Sigmoid colon (tissue), 7 donors: Measurements from ENCODE around the gene PLD3. TPM values are rescaled to one million over a fixed set of nuclear protein-coding genes. Genes with fewer than 3 reads are reported as not detected.

Experiments used
- DNase-seq: peaks from one replicate; pipeline ENCODE4 v3.0.0-alpha.2; 2019
- H3K27ac ChIP-seq, 4 donors: fragments of 200-600 bp; sonication (generic); one replicate each; pipeline ENCODE4 v1.5.1; 2016 to 2019; ENCODE audit warnings: mild to moderate bottlenecking in 1 of 4
- H3K27me3 ChIP-seq, 3 donors: fragments of 200-600 bp; sonication (generic); one replicate each; pipeline ENCODE4 v1.5.1; 2019; ENCODE audit warnings: mild to moderate bottlenecking in 1 of 3
- H3K36me3 ChIP-seq, 4 donors: fragments of 200-600 bp; sonication (generic); one replicate each; pipeline ENCODE4 v1.5.1; 2016 to 2019
- H3K4me1 ChIP-seq, 4 donors: fragments of 200-600 bp; sonication (generic); one replicate each; pipeline ENCODE4 v1.5.1; 2017 to 2019
- H3K4me3 ChIP-seq, 4 donors: fragments of 200-600 bp; sonication (generic); one replicate each; pipeline ENCODE4 v1.5.1; 2017 to 2019; ENCODE audit warnings: mild to moderate bottlenecking in 2 of 4, moderate library complexity in 1 of 4
- H3K9me3 ChIP-seq, 4 donors: fragments of 200-600 bp in 3 of 4; sonication (generic) in 3 of 4; one replicate each; pipeline versions ENCODE4 v1.5.1 to v1.6.1; 2013 to 2019
- EP300 ChIP-seq, 4 donors: sonication (generic); formaldehyde crosslinking; IDR thresholded peaks; one replicate each; pipeline ENCODE4 v1.6.1; 2017; ENCODE audit warnings: antibody characterized with exemption in 4 of 4
- POLR2A ChIP-seq, 2 donors: fragments of 450-650 bp; IDR thresholded peaks; one replicate each; pipeline ENCODE4 v1.6.1; 2016; ENCODE audit warnings: antibody characterized with exemption in 2 of 2, mild to moderate bottlenecking in 2 of 2, moderate library complexity in 2 of 2
- POLR2AphosphoS5 ChIP-seq, 4 donors: sonication (generic); formaldehyde crosslinking; IDR thresholded peaks; one replicate each; pipeline ENCODE4 v1.6.1; 2017; ENCODE audit warnings: antibody characterized with exemption in 4 of 4
- WGBS, 2 donors: extraction: QIAGEN DNeasy Blood & Tissue Kit; methylation state at CpG; one replicate each; pipeline ENCODE4 v1.1.7; 2013; 5-methylcytosine and 5-hydroxymethylcytosine counted together
- intact Hi-C: fragments of 100-400 bp; cut with DNase I; formaldehyde crosslinking; loops from one replicate; pipeline ENCODE4 v1.15.1; 2023
- polyA plus RNA-seq, 3 donors: library from polyadenylated mRNA; stranded (reverse); fragments of 200-250 nt; gene quantifications; one replicate each; pipeline ENCODE4 v1.2.3, GENCODE V29; 2013
- total RNA-seq, 4 donors: library from RNA; depleted of rRNA; stranded (reverse); fragments of >200 nt; gene quantifications; one replicate each; pipeline ENCODE4 v1.1.0, GENCODE V29; 2016
- TF ChIP-seq, protein P1 (sequence below), 4 experiments: fragments of 450-650 bp in 3 of 4; fragments of 200-600 bp in 1 of 4; IDR thresholded peaks; one replicate each; pipeline ENCODE4 v1.5.1; 2016 to 2019; ENCODE audit warnings: antibody characterized with exemption in 4 of 4, mild to moderate bottlenecking in 3 of 4, moderate library complexity in 2 of 4
- donor health status: healthy with polysubstance abuse.
- donor health status: Bipolar disorder and iron deficiency.
- donor health status: healthy.

The PLD3 gene
- total and polyA plus RNA-seq, 7 donors, result 48.0 to 270 (median 164) TPM

DNA sequence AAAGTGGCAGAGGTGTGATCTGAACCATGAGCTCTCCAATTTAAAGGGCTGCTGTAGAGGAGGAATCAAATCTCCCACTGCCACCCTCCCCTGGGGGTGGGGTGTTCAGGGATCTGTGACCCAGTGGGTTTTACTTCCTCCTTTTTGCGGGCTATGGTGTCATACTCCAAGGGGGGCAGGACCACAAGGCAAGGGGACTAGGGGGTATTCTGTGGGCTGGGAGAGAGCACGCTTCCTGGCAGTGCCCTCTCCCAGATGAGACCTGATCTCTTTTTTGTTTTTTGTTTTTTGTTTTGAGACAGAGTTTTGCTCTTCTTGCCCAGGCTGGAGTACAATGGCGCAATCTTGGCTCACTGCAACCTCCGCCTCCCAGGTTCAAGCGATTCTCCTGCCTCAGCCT lies 10.3 kb downstream of the PLD3 start:
- WGBS, 2 donors, result 80 to 88% methylated on average over 5 of the region's 5 CpGs
- intact Hi-C loops, result no loop called here
- no peak for DNase-seq
- Histone ChIP-seq H3K27me3 (no peaks in the 10 kb centered on the region), H3K9me3 (no peaks in the 10 kb centered on the region), H3K4me1 (peaks cover 0 to 5% (median 2%) of the 10 kb centered on the region in 4 donors), H3K36me3 (peaks cover 0 to 9% (median 0%) of the 10 kb centered on the region in 4 donors), H3K27ac (no peak overlapping the region), H3K4me3 (no peak overlapping the region)
- TF ChIP-seq EP300 (IDR thresholded peaks at IDR 0.05) (no peak), POLR2A (IDR thresholded peaks at IDR 0.05) (no peak), POLR2AphosphoS5 (IDR thresholded peaks at IDR 0.05) (no peak)
- TF ChIP-seq, protein P1, sequence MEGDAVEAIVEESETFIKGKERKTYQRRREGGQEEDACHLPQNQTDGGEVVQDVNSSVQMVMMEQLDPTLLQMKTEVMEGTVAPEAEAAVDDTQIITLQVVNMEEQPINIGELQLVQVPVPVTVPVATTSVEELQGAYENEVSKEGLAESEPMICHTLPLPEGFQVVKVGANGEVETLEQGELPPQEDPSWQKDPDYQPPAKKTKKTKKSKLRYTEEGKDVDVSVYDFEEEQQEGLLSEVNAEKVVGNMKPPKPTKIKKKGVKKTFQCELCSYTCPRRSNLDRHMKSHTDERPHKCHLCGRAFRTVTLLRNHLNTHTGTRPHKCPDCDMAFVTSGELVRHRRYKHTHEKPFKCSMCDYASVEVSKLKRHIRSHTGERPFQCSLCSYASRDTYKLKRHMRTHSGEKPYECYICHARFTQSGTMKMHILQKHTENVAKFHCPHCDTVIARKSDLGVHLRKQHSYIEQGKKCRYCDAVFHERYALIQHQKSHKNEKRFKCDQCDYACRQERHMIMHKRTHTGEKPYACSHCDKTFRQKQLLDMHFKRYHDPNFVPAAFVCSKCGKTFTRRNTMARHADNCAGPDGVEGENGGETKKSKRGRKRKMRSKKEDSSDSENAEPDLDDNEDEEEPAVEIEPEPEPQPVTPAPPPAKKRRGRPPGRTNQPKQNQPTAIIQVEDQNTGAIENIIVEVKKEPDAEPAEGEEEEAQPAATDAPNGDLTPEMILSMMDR (IDR thresholded peaks at IDR 0.05), result no peak

DNA sequence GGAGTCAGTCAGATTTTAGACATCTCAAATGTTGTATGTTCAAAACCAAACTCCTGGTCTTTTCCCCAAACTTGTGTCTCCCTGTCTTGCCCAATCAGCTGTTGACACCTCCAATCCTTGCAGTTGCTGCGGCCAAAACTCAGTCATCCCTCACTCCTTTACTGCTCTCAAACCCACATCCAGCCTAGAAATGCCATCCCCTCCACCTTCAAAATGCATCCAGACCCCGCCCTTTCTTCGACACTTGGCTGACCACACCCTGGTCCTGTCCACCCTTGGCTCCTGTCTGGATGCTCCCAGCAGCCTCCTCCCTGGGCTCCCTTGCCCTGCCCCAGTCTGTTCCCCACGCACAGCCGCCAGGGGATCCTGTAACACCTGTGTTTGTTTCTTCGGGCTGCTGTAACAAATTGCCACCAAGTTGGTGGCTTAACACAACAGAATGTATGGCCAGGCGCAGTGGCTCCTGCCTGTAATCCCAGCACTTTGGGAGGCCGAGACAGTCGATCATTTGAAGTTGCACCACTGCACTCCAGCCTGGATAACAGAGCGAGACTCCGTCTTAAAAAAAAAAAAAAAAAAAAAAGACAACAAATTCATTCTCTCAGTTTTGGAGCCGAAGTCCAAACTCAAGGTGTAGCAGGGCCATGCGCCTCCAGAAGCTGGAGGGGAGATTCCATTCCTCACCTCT lies 11.7 kb downstream of the PLD3 start:
- Histone ChIP-seq H3K36me3 (peaks cover 0 to 9% (median 0%) of the 10 kb centered on the region in 4 donors), H3K27me3 (no peaks in the 10 kb centered on the region), H3K9me3 (no peaks in the 10 kb centered on the region), H3K27ac (no peak overlapping the region), H3K4me1 (peaks cover 0 to 6% (median 6%) of the 10 kb centered on the region in 4 donors), H3K4me3 (no peak overlapping the region)
- intact Hi-C loops, result no loop called here
- WGBS, 2 donors, result 88 to 92% methylated on average over 13 of the region's 13 CpGs
- DNase-seq, result no peak
- no peak for TF ChIP-seq POLR2AphosphoS5 (IDR thresholded peaks at IDR 0.05)
- TF ChIP-seq, protein P1 (IDR thresholded peaks at IDR 0.05), result no peak
- no peak for TF ChIP-seq EP300 (IDR thresholded peaks at IDR 0.05)
- no peak for TF ChIP-seq POLR2A (IDR thresholded peaks at IDR 0.05)

DNA sequence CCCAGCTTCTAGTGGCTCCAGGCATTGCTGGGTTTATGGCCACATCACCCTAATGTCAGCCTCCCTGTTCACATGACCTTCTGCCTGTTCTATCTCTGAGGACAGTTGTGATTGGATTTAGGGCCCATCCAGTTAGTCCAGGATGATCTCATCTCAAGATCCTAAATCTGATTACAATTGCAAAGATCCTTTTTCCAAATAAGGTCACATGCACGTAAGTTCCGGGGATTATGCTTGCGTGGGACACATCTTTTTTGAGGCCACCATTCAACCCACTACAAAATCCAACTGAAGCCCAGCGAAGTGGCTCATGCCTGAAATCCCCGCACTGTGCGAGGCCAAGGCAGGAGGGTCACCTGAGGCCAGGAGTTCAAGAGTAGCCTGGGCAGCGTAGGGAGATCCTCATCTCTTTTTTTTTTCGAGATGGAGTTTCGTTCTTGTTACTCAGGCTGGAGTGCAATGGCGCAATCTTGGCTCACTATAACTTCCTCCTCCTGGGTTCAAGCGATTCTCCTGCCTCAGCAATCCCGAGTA lies 12.3 kb downstream of the PLD3 start:
- Histone ChIP-seq H3K9me3 (no peaks in the 10 kb centered on the region), H3K27me3 (no peaks in the 10 kb centered on the region), H3K36me3 (peaks cover 0 to 9% (median 0%) of the 10 kb centered on the region in 4 donors), H3K4me1 (peaks cover 0 to 12% (median 11%) of the 10 kb centered on the region in 4 donors), H3K4me3 (no peak overlapping the region), H3K27ac (no peak overlapping the region)
- DNase-seq, result no peak
- TF ChIP-seq, protein P1 (IDR thresholded peaks at IDR 0.05), result no peak
- WGBS, 2 donors, result 90 to 91% methylated on average over 12 of the region's 12 CpGs
- intact Hi-C loops, result no loop called here

DNA sequence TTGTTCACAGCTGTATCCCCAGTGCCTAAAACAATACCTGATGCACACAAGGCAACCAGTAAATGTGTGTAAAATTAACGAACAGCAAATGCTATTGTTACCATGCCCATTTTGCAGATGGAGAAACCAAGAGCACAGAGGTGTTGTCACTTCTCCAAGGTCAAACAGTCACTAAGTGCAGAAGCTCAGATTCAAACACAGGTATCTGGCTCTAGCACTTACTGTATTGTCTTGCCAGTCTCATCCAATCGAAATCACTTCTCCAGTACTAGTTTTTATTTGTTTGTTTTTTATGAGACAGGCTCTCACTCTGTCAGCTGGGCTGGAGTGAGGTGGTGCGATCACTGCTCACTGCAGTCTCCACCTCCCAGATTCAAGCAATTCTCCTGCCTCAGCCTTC lies 13.7 kb downstream of the PLD3 start:
- TF ChIP-seq POLR2AphosphoS5 (IDR thresholded peaks at IDR 0.05) (no peak), POLR2A (IDR thresholded peaks at IDR 0.05) (no peak), EP300 (IDR thresholded peaks at IDR 0.05) (no peak)
- TF ChIP-seq, protein P1 (IDR thresholded peaks at IDR 0.05), result no peak
- Histone ChIP-seq H3K4me1 (peaks cover 0 to 25% (median 19%) of the 10 kb centered on the region in 4 donors), H3K4me3 (no peak overlapping the region), H3K27me3 (no peaks in the 10 kb centered on the region), H3K9me3 (no peaks in the 10 kb centered on the region), H3K36me3 (peaks cover 0 to 15% (median 3%) of the 10 kb centered on the region in 4 donors), H3K27ac (no peak overlapping the region)
- intact Hi-C loops, result no loop called here
- no peak for DNase-seq
- WGBS, 2 donors, result 79 to 86% methylated on average over 3 of the region's 3 CpGs
